HG03354 (cell line): ENCODE results near the gene DCAF6.

ENCODE experiments used
- ATAC-seq: cut with Tn5 transposase; IDR thresholded peaks from one replicate; pipeline ENCODE4 v1.9.1; 2021; ENCODE audit warnings: mild to moderate bottlenecking; ENCODE audit not compliant: unreplicated experiment, poor library complexity, severe bottlenecking

DCAF6 gene

GRCh38 chr1:167949785-167950184 lies 13.3 kb downstream of the DCAF6 start:
- ATAC-seq = no peak

- ATAC-seq = no peak
Measured at GRCh38 chr1:167950569-167950968, 14.1 kb downstream of the DCAF6 start.

DNA sequence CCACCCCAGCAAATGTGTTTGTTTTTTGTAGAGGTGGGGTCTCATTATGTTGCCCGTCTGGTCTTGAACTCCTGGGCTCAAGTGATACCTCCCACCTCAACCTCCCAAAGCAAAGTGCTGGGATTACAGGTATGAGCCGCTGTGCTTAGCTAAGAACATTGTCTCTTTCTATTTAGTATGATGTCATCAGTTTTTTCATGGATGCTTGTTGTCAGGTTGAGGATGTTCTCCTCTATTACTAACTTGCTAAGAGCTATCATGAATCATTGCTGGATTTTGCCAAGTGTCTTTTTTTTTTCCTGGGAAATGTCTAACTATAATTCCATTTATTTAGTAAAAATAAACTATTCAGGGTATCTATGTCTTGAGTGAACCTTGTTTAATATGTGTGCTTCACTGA lies 19.4 kb downstream of the DCAF6 start:
- no peak for ATAC-seq

DNA sequence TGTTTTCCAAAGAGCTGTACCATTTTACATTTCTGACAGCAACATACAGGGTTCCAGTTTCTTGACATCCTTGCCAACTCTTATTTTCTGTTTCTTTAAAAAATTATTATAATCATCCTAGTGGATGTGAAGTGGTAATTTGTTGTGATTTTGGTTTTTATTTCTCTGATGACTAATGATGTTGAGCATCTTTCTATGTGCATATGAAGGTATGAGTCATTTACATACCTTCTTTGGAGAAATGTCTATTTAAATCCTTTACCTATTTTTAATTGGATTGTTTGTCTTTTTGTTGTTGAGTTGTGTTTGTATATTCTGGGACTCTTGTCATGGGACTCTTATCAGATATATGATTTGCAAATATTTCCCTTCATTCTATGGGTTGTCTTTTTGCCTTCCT lies 21.2 kb downstream of the DCAF6 start:
- no peak for ATAC-seq

DNA sequence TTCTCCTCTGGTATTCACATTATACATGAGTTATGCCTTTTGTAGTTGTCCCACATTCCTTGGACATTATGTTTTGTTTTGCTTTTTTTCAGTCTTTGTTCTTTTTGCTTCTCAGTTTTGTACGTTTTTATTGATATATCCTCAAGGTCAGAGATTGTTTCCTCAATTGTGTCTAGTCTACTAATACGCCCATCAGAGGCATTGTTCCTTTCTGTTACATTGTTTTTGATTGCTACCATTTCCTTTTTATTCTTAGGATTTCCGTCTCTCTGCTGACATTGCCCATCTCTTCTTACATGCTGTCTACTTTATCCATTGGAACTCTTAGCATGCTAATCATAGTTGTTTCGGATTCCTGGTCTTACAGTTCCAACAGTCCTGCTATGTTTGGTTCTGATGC lies 28.2 kb downstream of the DCAF6 start:
- ATAC-seq = no peak

- no peak for ATAC-seq
Measured at GRCh38 chr1:167966050-167966449, 29.6 kb downstream of the DCAF6 start.

DNA sequence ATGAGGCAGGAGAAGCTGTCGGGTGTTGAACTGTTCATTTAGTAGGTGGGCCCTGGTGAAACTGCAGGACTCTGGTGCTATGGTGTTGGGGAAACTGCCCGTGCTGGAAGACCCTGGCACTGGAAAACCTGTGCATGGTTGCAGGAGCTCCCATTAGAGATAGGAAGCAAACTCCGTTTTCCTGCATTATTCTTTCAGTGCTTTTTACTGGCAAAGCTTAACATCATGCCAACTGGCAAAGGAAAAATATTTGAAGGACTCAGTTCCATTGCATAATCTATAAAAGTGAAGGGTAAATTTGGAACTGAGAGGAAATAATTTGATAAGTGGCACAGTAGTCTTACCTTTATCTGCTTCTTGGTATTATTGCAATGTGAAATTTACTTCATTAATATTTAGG lies 32.1 kb downstream of the DCAF6 start:
- ATAC-seq = no peak

DNA sequence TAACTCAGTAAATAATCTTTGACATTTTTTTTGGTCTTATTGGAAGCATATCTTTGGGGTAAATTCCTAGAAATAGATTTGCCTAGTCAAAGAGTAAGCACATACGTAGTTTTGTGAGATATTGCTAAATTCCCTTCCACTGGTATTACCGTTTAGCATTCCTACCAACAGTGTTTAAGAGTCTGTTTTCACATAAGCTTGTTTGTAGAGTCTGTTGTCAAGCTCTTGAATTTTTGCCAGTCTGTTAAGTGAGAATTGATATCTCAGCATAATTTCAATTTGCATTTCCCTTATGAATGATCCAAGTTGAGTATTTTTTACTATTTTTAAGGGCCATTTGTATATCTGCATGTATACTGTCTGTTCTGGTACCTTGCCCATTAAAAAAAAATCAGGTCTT lies 37.3 kb downstream of the DCAF6 start:
- no peak for ATAC-seq

- ATAC-seq = no peak
Measured at GRCh38 chr1:167974698-167975097, 38.2 kb downstream of the DCAF6 start.

- ATAC-seq = no peak
Measured at GRCh38 chr1:167977245-167977644, 40.8 kb downstream of the DCAF6 start.

DNA sequence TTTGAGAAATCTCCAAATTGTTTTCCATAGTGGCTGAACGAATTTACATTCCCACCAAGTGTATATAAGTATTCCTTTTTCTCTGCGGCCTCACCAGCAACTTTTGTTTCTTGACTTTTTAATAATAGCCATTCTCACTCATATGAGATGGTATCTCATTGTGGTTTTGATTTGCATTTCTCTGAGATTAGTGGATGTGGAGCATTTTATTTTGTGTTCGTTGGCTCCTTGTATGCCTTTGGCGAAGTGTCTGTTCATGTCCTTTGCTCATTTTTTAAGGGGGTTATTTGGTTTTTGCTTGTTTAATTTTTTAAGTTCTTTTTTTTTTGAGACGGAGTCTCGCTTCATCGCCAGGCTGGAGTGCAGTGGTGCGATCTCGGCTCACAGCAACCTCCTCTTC lies 45.5 kb downstream of the DCAF6 start:
- ATAC-seq = no peak

DNA sequence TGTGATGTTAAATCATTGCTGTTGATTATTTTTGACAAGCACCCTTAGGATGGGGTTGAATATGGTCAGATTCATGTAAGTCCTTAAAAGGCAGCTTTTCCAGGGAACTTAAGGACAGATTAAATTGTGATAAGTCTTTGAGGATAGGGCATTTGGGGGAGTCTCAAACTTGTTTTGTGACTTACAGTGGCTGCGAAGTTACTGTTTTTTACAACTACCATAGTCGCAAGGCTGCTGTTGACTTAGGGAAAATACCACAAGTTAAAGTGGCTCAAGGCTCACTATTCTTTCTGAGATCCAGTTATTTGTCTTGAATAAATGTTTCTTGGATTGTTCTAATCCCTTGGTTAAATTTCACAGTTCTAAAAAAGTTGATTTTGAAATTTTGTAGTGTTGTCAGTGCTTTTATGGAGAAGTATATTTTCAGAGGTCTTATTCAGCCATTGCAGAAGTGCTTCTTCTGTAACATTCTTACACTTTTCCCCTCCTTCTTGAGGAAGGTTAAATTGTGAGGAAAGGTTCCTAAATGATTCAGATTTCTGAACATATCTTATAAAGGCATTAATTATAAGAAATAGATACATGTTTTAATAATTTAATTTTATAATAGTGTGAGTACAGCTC lies 47.4 kb downstream of the DCAF6 start:
- ATAC-seq = no peak

- no peak for ATAC-seq
Measured at GRCh38 chr1:167984886-167985489, 48.5 kb downstream of the DCAF6 start.

GRCh38 chr1:167987174-167987573 lies 50.7 kb downstream of the DCAF6 start:
- ATAC-seq = no peak

GRCh38 chr1:167991546-167991945 lies 55.1 kb downstream of the DCAF6 start:
- no peak for ATAC-seq

DNA sequence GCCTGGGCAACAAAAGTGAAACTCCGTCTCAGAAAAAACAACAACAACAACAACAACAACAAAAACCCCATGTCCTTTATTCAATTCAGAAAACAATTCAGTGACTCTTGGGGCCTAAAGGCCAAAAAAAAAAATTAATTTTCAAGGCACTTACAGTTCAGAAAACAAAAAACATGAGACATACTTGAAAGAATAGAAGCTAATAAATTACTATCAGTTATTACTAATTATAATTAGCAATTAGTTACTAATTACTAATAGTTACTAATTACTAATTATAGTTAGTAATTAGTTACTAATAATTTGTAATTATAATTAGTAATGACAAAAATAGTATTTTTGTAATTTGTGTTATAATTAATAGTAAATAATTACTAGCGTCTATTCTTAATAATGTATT lies 57.2 kb downstream of the DCAF6 start:
- no peak for ATAC-seq

DNA sequence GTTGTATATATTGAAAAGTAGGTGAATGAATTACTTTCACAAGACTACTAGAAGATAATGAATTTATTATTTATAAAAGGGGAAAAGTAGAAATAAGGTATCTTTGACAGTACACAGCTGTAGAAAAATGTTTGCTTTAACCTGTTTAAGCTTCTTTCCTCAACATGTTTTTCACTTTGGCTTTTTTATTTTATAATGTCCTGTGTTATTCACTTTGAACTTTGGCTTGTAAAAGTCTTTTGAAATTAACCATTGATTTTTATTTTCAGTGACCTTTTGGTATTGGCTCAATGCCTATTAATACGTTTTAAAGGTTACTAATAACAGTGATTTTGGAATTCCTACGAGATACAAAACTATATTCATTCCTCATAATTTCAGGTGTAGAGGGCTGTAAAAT lies 58.1 kb downstream of the DCAF6 start:
- no peak for ATAC-seq

- ATAC-seq = no peak
Measured at GRCh38 chr1:167995038-167995437, 58.6 kb downstream of the DCAF6 start.

- ATAC-seq = no peak
Measured at GRCh38 chr1:167996266-167996665, 59.8 kb downstream of the DCAF6 start.

DNA sequence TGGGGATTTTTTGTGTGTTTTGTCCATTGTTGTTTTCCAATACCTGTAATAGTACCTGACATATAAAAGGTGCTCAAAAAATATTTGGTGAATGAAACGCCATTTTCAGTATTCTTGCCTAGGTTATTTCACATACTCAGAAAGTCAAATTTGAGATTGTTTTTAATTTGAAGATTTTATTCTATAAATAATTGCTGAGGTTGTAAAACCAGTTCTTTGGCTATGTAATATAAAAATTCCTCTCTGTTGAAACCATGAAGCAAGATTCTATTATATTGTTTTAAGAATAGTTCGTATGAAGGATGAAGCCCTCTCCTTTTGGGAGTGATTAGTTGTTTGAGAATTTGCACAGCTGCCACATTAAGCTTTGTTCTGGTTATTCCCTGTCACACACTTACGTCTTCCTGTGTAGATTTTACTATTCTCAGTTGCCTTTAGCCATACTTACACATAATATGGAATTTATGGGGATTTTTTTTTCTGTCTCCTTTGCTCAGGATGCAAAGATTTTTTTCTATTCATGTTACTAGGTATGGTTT lies 60.6 kb downstream of the DCAF6 start:
- no peak for ATAC-seq

- no peak for ATAC-seq
Measured at GRCh38 chr1:167999877-168000276, 63.4 kb downstream of the DCAF6 start.

- no peak for ATAC-seq
Measured at GRCh38 chr1:168000656-168001055, 64.2 kb downstream of the DCAF6 start.
